HL-60/S4 (cell line): Measurements from ENCODE around the gene CD48.
"Not testable (repeated sequence)": the region's sequence is repeated elsewhere in the genome, so short reads cannot be mapped to it uniquely, and the experiment has no call there.

ENCODE experiments used
- in situ Hi-C: fragments of 300-500 bp; cut with MboI; formaldehyde crosslinking; loops from 2 replicates; pipeline ENCODE4 v1.14.3; 2022; ENCODE audit warnings: low sequenced_read_pairs

CD48 gene

DNA sequence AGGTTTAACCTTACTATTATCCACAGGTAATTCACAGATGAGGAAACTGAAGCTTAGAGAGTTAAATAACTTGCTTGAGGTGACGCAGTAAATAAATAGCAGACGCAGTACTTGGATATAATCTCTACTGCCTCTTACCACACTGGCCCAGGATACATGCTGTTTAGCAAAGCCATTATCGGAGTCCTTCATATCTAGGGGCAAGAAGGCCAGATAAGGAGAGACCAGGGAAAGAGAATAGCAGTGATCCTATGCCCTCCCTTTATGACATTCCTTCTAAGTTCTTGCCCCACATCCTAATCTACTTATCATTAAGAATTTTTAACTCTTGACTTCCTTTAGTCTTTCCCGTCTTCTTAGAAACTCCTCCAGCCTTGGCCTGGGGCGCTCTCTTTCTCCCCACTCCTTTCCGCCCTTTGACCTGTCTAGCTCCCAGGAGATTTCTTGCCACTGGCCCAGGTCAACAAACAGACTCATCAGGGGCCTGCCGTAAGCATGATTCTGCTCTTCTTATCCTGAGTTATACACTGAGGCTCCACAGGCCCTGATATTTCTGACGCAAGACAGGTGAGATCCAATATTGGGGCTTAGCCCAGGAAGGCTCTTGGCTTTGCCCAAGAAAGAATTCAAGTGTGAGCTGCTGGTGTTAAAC, 53.3 kb downstream of the CD48 start:
- in situ Hi-C loops: no loop called here

DNA sequence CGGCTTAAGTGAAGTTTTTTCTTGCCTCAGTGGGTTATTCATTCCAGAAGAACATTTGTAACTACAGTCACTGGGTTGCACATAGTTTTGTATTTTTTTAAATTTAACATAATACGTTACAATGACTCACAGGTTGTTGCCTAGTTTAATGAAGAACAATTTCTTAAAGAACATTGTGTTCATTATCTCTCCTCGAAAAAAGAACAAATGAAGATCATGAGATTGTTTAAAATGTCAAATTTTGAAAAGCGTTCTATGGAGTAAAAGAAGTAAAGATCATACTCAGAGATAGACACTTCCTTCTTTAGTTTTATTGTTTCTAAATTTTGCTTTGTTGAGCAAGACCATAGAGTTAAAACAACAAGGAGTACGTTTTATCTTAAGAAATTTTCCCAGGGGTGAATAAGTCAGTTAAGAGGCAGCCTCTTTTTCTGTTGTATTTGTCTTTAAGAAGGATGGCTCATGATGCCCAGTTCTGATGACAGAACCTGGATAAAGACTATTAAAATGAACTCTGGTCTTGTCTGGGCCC, 54.3 kb downstream of the CD48 start:
- in situ Hi-C loops: no loop called here

DNA sequence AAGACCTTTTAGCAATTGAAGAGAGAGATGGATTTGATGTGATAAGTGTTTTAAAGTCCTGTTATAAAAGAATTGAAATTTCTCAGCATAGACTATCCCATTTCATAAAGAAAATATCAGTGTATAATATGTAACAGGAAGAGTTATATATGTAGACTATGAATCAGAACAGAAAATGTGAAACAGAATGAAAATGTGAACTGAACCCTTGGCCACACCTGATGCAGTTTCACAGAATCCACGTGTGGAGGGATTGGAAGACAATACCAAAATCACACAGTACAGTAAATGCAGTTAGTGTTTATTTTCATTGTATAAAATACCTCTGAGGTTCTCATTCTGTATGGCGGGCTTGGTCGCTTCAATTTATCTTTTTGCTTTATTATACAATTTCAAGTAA, 54.9 kb downstream of the CD48 start:
- in situ Hi-C loops: no loop called here

DNA sequence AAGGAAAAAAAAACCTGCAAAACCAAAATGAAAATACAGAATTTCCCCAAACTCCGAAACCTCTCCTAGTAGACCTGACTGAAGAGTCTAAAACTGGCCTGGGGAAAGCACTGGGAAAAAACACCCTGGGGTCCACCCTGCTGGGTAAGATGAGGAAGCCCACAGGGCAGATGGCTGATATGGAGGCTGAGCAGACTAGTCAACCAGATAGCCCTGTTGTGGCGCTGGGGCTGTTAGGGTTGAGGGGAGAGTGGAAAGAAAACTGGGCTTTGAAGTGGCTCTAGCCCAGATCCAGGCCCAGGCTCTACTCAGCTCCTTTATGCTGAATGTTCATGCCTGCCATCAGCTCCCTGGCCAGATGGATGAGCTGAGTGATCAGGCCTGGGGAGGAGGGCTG, 58.0 kb downstream of the CD48 start:
- in situ Hi-C loops: no loop called here

DNA sequence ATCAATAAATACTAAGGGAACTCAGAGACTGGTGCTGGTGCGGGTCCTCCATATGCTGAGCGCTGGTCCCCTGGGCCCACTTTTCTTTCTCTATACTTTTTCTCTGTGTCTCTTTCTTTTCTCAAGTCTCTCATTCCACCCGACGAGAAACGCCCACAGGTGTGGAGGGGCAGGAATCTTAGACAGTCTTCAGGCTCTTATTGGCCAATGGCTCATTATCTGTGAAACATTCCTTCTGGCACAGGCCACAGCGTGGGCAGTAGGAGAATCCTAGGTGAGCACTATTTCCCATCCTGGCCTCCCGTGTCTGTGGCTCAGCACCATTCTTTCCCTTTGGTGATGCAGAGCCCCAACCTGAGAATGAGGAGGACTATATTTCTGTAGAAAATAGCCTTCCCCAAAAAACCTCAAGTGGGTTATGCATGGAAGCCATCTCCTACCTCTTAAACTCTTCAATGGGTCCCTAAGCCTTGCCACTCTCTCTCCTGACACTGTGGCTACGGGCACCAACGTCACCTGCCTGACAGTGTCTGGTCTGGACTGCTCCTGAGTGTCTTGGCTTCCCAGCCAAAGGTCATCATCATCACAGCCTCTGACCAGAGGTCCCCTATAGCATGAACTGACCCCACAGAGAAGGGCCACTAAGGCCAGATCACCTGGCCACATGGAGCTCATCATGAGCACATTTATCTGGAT, 58.5 kb downstream of the CD48 start:
- in situ Hi-C loops: no loop called here

DNA sequence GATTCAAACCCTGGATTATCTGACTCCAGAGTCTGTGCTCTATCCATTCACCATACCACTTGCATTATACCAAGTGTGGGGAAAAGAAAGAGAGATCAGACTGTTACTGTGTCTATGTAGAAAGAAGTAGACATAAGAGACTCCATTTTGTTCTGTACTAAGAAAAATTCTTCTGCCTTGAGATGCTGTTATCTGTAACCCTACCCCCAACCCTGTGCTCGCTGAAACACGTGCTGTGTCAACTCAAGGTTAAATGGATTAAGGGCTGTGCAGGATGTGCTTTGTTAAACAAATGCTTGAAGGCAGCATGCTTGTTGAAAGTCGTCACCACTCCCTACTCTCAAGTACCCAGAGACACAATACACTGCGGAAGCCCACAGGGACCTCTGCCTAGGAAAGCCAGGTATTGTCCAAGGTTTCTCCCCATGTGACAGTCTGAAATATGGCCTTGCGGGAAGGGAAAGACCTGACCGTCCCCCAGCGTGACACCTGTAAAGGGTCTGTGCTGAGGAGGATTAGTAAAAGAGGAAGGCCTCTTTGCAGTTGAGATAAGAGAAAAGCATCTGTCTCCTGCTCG, 59.5 kb downstream of the CD48 start:
- in situ Hi-C loops: not testable (repeated sequence)

DNA sequence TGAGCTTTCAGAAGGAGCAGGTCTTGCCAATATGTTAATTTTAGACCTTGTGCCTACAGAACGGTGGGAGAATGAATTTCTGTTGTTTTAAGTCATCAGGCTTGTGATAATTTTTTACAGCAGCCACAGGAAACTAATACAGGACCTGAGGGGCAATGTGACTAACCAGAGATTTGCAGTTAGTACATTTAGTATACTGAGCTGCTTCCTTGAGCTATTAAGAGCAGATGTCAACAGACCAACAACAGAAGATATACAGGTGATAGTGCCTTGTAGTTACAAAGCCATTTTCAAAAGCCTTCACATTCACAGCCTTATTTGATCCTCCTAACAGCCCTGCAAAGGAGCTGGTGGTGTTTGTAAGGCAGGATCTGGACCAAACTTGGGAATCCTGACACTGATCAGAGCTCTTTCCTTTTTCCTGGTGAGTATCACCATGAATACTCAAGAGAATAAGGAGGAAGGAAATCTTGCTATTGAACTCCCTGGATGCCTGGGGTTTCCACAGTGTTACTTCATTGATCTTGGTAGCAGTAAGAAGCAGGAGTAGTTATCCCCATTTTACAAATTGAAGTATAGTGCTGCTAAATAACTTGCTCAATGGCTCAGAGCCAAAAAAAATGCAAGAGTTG, 60.1 kb downstream of the CD48 start:
- in situ Hi-C loops: no loop called here

DNA sequence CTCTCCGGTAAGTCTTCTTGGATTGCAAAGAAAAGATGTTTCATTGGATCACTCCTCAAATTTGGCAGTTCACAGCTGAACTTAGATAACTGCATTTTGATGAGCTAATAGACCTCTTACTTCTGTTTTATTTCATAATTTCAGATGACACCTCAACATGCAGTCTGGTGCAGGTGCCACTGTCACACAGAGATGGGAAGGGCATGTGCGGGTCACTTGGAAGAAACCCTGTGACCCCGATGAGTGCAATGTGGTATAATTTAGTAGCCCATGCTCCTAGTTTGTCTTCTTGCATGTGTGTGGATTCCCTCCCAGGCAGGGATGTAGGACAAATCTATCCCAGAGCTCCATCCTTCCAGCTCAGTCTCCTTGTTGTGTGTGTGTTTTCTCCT, 64.3 kb downstream of the CD48 start:
- in situ Hi-C loops: no loop called here

DNA sequence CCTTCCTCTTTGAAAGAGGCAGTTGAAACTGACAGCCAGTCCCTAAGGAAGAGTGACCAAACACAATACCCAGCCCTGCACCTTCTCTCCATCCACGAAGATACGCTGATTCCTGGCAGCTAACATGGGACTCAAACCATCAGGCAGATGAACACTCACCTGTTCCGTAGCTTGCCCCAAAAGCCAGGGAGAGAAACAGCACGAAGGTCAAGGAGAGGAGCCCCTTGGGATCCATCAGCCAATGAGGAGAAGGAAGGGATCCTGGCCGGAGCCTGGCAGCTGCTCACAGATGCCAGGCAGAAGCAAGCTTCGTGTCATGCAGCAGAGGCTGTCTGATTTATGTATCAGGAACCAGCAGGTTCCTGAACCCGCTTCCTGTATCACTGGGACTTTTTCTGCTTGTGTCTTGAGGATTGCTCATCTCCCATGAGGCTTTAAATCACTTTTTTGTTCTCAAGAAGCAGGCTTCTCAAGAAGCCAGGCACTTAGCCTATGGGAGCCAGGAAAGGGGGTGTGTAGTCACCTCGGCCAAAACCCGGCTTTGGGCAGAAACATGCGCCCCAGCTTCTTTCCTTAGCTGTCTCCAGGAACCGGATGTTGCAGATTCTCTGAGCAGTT, 64.8 kb downstream of the CD48 start, which contains the start of gene SLAMF1:
TSS of gene SLAMF1 (minus strand) at position 334 of the 618 bp plus-strand sequence. CDS start at position 235, 99 bp downstream.
- in situ Hi-C loops: no loop called here

DNA sequence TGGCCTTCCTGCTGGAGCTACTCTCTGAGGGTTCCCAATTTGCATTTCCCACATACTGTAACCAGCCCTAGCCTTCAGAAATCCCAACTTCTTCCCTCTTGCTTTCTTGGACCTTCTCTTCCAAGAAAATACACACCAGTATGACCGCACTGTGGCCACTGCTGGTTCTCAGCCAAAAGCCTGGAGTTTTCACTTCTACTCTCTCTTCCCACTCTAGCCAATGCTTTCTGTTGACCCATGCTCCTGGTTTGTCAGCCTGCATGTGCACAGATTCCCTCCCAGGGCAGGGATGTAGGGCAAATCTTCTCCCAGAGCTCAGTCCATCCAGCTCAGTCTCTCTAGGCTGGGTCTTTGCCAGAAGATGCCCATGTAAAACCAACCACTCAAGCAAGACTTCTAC, 65.4 kb downstream of the CD48 start:
- in situ Hi-C loops: no loop called here

DNA sequence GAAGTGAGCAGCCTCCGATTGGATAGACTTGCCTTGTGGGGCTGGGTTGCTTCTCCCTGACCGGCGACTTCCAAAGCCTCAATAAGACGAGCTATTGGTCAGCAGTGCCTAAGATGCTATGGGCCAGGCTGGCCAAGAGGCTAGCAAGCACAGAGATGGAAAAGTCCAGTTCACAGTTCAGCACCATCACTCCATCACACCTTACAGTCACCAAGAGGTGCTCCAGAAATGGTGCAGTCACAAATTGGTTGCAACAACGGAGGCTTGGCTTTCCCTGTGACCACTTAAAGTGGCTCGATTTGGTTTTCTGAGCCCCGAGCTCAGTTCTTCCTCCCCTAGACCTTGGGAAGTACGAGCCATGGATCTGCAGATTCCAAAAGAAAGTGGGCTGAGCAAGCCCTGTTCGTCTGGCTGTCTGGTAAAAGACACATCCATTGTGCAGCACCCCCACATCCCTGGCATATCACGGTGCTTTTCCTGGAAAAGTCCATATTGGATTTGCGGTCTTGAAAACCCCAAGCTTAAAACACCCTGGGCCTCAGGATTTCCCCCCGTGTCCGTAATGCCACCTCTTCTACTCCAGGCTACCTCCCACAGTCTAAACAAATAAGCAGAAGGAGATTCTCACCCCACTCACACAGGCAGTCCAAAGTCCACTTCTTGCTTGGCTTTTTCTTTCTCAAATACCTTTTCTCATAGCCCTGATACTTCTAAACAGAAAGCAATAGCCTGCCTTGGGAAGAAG, 66.1 kb downstream of the CD48 start:
- in situ Hi-C loops: no loop called here

DNA sequence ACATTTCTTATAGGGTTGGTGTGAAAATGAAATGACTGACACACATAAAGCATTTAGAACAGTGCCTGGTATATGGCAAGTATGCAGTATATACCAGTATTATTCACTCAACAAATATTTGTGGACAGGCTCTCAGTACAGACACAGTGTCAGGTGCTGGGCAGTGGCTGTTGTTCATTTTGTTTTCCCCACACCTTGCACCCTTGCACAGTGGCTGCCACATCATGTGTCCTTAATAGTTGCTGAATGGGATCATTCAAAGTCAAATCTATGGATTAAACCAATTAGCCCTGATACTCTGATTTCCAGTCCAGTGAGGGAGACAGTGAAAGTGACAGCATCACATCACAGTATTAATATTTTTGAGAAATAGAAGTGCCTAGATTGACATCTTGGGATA, 67.2 kb downstream of the CD48 start:
- in situ Hi-C loops: no loop called here

DNA sequence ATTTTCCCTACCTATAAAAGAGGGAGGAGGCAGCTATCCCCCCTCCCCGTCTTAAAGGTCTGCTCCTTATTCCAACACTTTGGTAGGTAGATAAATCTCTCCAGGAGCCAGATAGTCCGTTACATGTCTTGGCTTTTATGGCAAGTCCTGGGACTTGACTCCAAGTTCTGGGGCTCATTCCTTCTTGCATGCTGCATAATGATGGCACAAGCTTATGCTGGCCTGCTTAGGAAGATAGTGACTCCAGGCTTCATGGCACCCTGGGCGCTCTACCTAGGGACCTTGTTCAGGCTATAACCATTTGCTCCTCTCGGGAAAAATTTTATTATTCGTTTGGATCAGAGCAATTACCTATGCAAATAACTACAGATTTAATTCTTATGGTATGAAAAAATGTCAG, 68.5 kb downstream of the CD48 start:
- in situ Hi-C loops: no loop called here

DNA sequence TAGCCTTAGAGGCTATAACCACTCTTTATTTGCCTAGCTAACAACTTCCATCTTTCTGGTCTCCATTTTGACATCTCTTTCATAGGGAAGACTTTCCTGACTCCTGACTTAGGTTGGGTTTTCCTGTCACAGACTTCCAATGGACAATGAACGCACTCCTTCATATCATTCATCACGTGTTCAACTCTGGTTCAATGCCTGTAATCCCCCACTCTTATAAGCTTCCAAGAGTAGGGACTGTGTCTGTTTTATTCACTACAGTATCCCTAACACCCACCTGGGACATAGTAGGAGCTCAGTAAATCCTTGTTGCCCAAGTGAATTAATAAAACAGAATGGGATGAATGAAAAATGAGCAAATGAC, 69.4 kb downstream of the CD48 start:
- in situ Hi-C loops: no loop called here

DNA sequence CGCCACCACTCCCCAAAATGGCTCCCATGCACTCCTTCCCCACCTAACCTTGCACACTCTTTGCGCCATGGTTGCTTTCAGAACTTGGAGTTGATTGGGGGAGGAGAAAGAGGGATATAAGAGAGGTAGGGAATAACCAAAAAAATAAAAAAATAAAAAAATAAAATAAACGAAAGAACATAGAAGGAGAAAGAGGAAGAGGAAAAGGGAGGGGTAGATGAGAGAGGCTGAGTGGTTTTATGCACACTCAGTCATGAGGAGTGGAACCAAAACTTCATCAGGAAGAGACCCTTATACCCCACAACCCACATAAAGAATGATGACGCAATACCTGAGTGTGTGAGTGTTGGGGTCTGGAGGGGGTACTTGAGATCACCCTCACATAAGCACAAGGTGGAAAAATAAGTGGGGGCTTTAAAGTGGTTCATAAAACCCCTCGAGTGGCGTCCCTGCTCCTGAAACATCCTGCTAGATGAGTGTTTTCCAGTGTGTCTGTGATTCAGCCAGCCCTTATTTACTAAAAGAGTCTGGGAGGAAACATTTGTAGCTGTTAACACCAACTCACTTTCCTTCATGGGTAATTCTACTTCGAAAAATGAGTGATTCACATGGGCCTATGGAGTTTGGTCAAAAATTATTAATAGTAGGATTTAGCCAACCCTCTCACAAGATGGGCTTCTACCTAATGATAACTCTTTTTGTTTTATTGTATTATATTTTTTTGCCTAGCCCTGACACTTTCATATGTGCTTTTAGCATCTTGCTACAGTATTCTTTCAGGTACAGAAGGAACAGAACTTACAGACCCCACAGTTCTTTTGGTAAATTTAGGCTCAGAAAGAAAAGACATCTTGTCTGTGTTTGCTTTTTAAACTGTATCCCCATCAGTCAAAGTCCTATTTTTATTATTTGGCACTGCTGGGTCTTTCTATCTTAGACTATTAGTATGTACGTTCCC, 70.0 kb downstream of the CD48 start:
- in situ Hi-C loops: no loop called here

DNA sequence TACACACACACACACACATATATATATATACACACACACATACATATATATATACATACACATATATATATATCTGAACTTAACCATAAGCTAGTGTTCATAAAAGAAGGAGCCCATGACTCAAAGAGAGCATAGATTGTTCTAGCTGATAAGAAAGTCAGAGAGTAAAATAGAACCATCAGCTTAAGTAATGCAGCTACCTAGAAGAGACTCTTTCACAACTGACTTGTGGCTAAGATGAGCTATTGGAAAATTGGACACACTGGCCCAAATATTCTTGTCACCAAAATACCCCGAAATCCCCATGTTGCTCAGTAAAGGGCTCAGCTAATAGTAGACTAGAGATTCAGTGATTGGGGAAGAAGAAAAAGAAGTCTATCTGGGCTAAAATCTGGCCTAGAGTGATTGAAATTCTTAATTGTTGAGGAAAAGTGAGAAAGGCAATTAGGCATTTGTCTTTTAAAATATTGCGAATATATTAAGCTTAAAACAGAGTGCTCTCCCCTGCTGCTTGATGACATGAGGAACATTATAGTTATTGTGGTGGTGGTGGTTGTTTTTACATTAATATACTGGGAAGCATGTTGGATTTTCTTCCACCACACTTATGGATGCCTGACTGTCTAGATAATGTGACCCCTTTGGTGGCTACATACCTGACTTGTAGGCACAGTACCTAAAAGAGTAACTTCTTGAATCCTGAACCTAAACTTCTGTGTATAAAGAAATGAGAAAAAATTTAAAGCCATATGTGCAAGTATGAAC, 71.1 kb downstream of the CD48 start:
- in situ Hi-C loops: no loop called here

DNA sequence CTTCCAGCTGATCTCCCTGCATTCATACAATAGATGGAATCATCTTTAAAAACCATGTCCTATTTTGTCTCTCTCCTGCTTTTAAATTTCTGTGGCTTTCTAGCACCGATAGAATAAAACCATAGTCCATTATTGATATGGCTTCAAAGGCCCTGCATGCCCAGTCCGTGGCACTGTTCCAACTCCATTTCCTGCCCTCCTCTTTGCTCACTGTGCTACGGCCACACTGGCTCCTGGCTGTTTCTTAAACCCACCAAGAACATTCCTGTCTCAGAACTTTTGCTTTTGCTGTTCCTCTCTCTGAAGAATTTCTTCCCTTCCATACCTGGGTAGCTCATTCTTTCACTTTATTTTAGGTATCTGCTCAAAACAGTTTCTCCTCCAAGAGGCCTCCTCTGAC, 72.0 kb downstream of the CD48 start:
- in situ Hi-C loops: no loop called here

DNA sequence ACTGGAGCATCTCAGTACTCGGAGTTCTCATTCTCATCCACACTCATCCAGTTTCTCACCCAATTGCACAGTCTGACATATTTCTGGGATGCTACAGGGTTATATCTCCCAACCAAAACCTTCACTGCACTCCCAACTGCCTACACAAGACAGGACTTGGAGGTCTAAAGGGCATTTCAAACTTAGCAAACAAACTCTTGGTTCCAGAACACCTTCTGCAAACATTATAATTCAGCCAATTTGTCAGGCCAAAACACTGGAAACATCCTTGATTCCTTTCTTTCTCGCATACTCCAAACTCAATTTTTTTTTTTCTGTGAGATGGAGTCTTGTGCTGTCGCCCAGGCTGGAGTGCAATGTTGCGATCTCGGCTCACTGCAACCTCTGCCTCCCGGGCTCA, 72.7 kb downstream of the CD48 start:
- in situ Hi-C loops: no loop called here

DNA sequence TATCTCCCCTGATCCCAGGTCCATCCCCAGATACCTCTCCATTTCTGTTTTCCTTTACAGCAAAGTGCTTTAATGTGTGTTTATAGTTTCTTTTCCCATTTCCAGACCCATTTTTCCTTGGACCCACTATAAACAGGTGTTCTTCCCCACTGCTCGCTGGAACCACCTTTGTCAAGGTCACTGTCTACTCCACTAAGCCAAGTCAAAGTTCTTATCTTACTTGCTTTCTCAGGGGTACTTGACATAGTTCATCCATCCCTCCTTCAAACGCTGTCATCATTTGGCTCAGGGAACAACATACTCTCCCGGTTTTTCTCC, 73.1 kb downstream of the CD48 start:
- in situ Hi-C loops: no loop called here
